DMS153 (cell line): ENCODE data around the gene CCBE1.

Experiments
- DNase-seq: peaks from one replicate; lab custom pipeline; 2025; lab: John Stamatoyannopoulos, UW

Gene CCBE1

GRCh38 chr18:59388817-59389216, 308.4 kb downstream of the CCBE1 start:
- no peak for DNase-seq

DNA sequence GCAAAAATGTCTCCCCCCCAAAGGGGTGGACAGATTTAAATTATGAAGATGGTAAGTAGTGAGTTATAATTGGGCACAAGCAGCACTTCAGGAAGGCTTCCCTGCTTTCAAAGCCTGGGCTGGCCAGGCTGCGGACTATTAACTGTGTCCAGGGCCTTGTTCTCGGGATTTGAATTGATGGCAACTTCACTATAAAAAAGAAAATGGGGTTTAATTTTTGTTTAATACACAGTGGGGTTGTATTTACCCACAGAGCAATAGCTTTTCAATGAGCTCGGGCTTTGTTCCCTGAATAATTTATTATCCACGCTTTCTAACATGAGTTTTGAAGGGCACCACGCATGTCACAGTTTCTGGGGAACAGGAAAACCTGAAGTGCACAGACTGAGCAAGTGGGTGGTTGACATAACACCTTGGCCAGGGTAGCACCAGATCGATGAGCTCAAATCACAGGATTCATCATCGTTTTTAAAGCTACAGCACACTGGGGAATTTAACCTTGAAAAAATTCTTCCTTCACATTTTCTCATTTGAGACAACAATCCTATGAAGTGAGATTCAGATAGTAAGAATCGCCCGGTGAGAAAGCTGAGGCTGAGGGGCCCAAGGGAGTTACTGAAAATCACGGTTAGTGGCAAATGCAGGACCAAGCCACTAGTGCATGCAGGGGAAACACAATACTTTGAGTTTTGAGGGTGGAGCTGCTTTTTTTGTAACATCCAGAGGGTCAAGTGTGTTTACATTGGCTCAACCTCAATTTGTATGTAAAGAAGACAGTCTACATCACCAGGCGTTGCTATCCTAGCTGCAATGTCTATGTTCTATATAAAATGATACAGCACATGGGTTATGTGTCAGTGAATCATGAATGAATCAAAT, 309.3 kb downstream of the CCBE1 start:
- DNase-seq, result peak; percentile 80

- no peak for DNase-seq
Measured at GRCh38 chr18:59386909-59387686, 310.1 kb downstream of the CCBE1 start.

DNA sequence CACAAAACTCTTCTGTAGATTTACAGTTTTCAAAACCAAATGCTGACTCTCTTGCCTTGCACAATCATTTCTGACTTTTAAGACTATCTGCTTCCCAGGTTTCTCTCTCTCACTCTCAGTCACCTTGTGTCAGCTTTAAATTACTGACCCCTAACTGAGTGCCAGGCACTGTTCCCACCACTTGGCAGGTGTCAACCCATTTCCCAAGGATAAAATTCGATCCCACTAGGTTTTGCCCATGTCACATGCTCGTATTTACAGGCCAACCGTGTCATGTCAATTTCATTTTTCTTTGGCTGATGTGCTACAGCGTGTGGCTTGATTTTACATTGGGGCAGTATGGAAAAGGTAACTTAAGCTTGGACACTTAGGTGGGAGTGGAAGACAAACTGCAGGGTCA, 312.0 kb downstream of the CCBE1 start:
- DNase-seq, result no peak

- no peak for DNase-seq
Measured at GRCh38 chr18:59383851-59384250, 313.4 kb downstream of the CCBE1 start.

- no peak for DNase-seq
Measured at GRCh38 chr18:59382383-59382782, 314.8 kb downstream of the CCBE1 start.

- no peak for DNase-seq
Measured at GRCh38 chr18:59381949-59382348, 315.3 kb downstream of the CCBE1 start.
